Measurements from ENCODE around the gene ELAVL4.

- TF ChIP-seq CTCF (IDR thresholded peaks at IDR 0.05) (no peak), POLR2A (IDR thresholded peaks at IDR 0.05) (no peak)
Observed at GRCh38 chr1:50155541-50155940, 46.8 kb downstream of the ELAVL4 start.

All from adrenal gland (tissue), 5 donors.